H1 (cell line): Measurements from ENCODE around the gene WDR26. TPM values are rescaled to one million over a fixed set of nuclear protein-coding genes. Genes with fewer than 3 reads are reported as not detected.

Experiments
- CTCF ChIA-PET: fragments of 300-600 bp; sonication (Branson Sonifier 250); formaldehyde crosslinking; loops from one replicate; lab custom pipeline; 2021; ENCODE audit not compliant: partially characterized antibody; lab: Charles Lee
- POLR2A ChIA-PET: fragments of 300-600 bp; sonication (Branson Sonifier 250); formaldehyde crosslinking; loops from one replicate; lab custom pipeline; 2021; ENCODE audit warnings: inconsistent platforms; ENCODE audit not compliant: partially characterized antibody; lab: Charles Lee
- DNase-seq, 2 experiments: peaks; one replicate each; pipeline versions ENCODE4 v3.0.0 to v3.0.0-alpha.2; 2010 to 2022; ENCODE audit warnings: low spot score in 2 of 2, low read depth in 1 of 2, mixed read lengths in 1 of 2
- FAIRE-seq: peaks from 2 replicates; lab custom pipeline; 2011; peaks lifted over from hg19 to GRCh38; lab: Jason Lieb, UNC
- H2AFZ ChIP-seq: 2 replicates; pipeline ENCODE4 v1.8.1; 2012; ENCODE audit warnings: low read length, inconsistent platforms
- H2AK5ac ChIP-seq: 2 replicates; pipeline ENCODE4 v1.6.1; 2013; ENCODE audit warnings: low read depth, low read length
- H2BK120ac ChIP-seq: replicated peaks from 2 replicates; pipeline ENCODE3; 2013; ENCODE audit warnings: low read depth, low read length, inconsistent platforms
- H2BK12ac ChIP-seq: 2 replicates; pipeline ENCODE4 v1.6.1; 2013; ENCODE audit warnings: low read depth, low read length
- H2BK15ac ChIP-seq: 2 replicates; pipeline ENCODE4 v1.6.1; 2013; ENCODE audit warnings: low read length
- H2BK20ac ChIP-seq: 2 replicates; pipeline ENCODE4 v1.6.1; 2013; ENCODE audit warnings: low read length
- H2BK5ac ChIP-seq: 2 replicates; pipeline ENCODE4 v1.6.1; 2013; ENCODE audit warnings: low read depth, low read length
- H3K14ac ChIP-seq: 2 replicates; pipeline ENCODE4 v1.6.1; 2013; ENCODE audit warnings: inconsistent platforms; ENCODE audit not compliant: insufficient read length
- H3K18ac ChIP-seq: 2 replicates; pipeline ENCODE4 v1.6.1; 2013; ENCODE audit warnings: low read length; ENCODE audit errors: extremely low read depth
- H3K23ac ChIP-seq: 2 replicates; pipeline ENCODE4 v1.6.1; 2013; ENCODE audit warnings: inconsistent platforms; ENCODE audit not compliant: insufficient read length
- H3K23me2 ChIP-seq: 2 replicates; pipeline ENCODE4 v1.6.1; 2013; ENCODE audit warnings: low read depth, low read length
- H3K27ac ChIP-seq: 2 replicates; pipeline ENCODE4 v1.6.1; 2011; ENCODE audit warnings: low read depth, low read length, inconsistent platforms
- H3K27me3 ChIP-seq, 4 experiments: replicated peaks in 1 of 4; 1 replicate in 1 of 4; 2 replicates in 3 of 4; pipeline versions ENCODE4 v1.6.1 to v1.8.1; 2011 to 2013; ENCODE audit warnings: low read length in 3 of 4, mild to moderate bottlenecking in 3 of 4, inconsistent platforms in 2 of 4, mixed read lengths in 2 of 4, moderate library complexity in 1 of 4; ENCODE audit not compliant: control insufficient read depth in 3 of 4, insufficient read depth in 3 of 4; ENCODE audit errors: extremely low read depth in 1 of 4
- H3K36me3 ChIP-seq, 4 experiments: 2 replicates each; pipeline versions ENCODE4 v1.6.1 to v1.8.1; 2011 to 2013; ENCODE audit warnings: mild to moderate bottlenecking in 4 of 4, low read length in 3 of 4, moderate library complexity in 2 of 4, control low read depth in 1 of 4, inconsistent platforms in 1 of 4; ENCODE audit not compliant: insufficient read depth in 4 of 4, control insufficient read depth in 2 of 4
- H3K4ac ChIP-seq: replicated peaks from 2 replicates; pipeline ENCODE3; 2013; ENCODE audit warnings: low read length, low read depth, mixed read lengths, inconsistent platforms; ENCODE audit not compliant: insufficient read length
- H3K4me1 ChIP-seq, 4 experiments: replicated peaks in 1 of 4; 1 replicate in 1 of 4; 2 replicates in 3 of 4; pipeline versions ENCODE4 v1.6.1 to v1.8.1; 2011 to 2013; ENCODE audit warnings: low read length in 3 of 4, inconsistent platforms in 2 of 4, mixed read lengths in 1 of 4; ENCODE audit not compliant: insufficient read depth in 4 of 4, control insufficient read depth in 3 of 4
- H3K4me2 ChIP-seq, 2 experiments: 2 replicates each; pipeline versions ENCODE4 v1.6.1 to v1.8.1; 2011 to 2013; ENCODE audit warnings: low read depth in 2 of 2, low read length in 2 of 2, control low read depth in 1 of 2, inconsistent platforms in 1 of 2, mild to moderate bottlenecking in 1 of 2; ENCODE audit not compliant: insufficient read depth in 1 of 2
- H3K4me3 ChIP-seq, 4 experiments: fragments of 200-600, 300-600 bp in 1 of 4; sonication (generic), shearing (Covaris generic), sonication (Bioruptor Twin) in 1 of 4; 2 replicates each; pipeline versions ENCODE4 v1.5.1 to v1.8.1; 2011 to 2016; ENCODE audit warnings: low read length in 4 of 4, low read depth in 3 of 4, control low read depth in 2 of 4, inconsistent platforms in 2 of 4, mild to moderate bottlenecking in 2 of 4, mixed read lengths in 1 of 4, moderate library complexity in 1 of 4; ENCODE audit not compliant: insufficient read depth in 2 of 4; ENCODE audit errors: extremely low read depth in 1 of 4
- H3K56ac ChIP-seq: replicated peaks from 2 replicates; pipeline ENCODE3; 2013; ENCODE audit warnings: low read depth, mild to moderate bottlenecking, mixed read lengths, low read length, inconsistent platforms; ENCODE audit not compliant: insufficient read length
- H3K79me1 ChIP-seq: 2 replicates; pipeline ENCODE4 v1.6.1; 2013; ENCODE audit warnings: low read depth, low read length, control low read depth
- H3K79me2 ChIP-seq, 2 experiments: 2 replicates each; pipeline versions ENCODE4 v1.6.1 to v1.8.1; 2012 to 2013; ENCODE audit warnings: low read length in 2 of 2, mild to moderate bottlenecking in 2 of 2, inconsistent platforms in 1 of 2; ENCODE audit not compliant: insufficient read depth in 2 of 2, control insufficient read depth in 1 of 2
- H3K9ac ChIP-seq, 4 experiments: replicated peaks in 1 of 4; 1 replicate in 1 of 4; 2 replicates in 3 of 4; pipeline versions ENCODE4 v1.6.1 to v1.8.1; 2011 to 2013; ENCODE audit warnings: low read depth in 3 of 4, low read length in 3 of 4, control low read depth in 2 of 4, mild to moderate bottlenecking in 2 of 4, moderate library complexity in 2 of 4, inconsistent platforms in 1 of 4; ENCODE audit errors: extremely low read depth in 1 of 4
- H3K9me3 ChIP-seq, 2 experiments: 2 replicates each; pipeline versions ENCODE4 v1.6.1 to v1.8.1; 2012 to 2013; ENCODE audit warnings: mild to moderate bottlenecking in 2 of 2, moderate library complexity in 2 of 2, control low read depth in 1 of 2, inconsistent platforms in 1 of 2, low read depth in 1 of 2, low read length in 1 of 2, mixed read lengths in 1 of 2; ENCODE audit not compliant: insufficient read depth in 2 of 2
- H4K20me1 ChIP-seq, 2 experiments: replicated peaks in 1 of 2; 2 replicates each; pipeline versions ENCODE3 to v1.8.1; 2011 to 2013; ENCODE audit warnings: inconsistent platforms in 2 of 2, low read length in 2 of 2, mild to moderate bottlenecking in 1 of 2; ENCODE audit not compliant: insufficient read depth in 2 of 2, control insufficient read depth in 1 of 2
- H4K5ac ChIP-seq: 2 replicates; pipeline ENCODE4 v1.6.1; 2013; ENCODE audit warnings: low read length, low read depth, mixed read lengths, inconsistent platforms; ENCODE audit not compliant: insufficient read length
- H4K8ac ChIP-seq: 2 replicates; pipeline ENCODE4 v1.8.0; 2013; ENCODE audit warnings: mild to moderate bottlenecking, moderate library complexity, low read length, inconsistent platforms; ENCODE audit not compliant: insufficient read depth; ENCODE audit errors: extremely low read depth
- H4K91ac ChIP-seq: replicated peaks from 2 replicates; pipeline ENCODE3; 2013; ENCODE audit warnings: low read length, mixed read lengths, inconsistent platforms; ENCODE audit not compliant: insufficient read length
- ASH2L ChIP-seq: fragments of 200-600, 300-600 bp; sonication (generic); IDR thresholded peaks from one replicate; pipeline ENCODE4 v1.7.1; 2017; ENCODE audit warnings: low read length
- CHD2 ChIP-seq: IDR thresholded peaks from 2 replicates; pipeline ENCODE4 v1.6.1; 2012; ENCODE audit warnings: low read length, improper control_type of control experiment
- GABPA ChIP-seq: IDR thresholded peaks from 2 replicates; pipeline ENCODE4 v1.6.1; 2011; ENCODE audit warnings: mild to moderate bottlenecking, low read length, moderate library complexity, borderline replicate concordance; ENCODE audit not compliant: insufficient read depth
- HDAC6 ChIP-seq: IDR thresholded peaks from one replicate; pipeline ENCODE4 v1.7.1; 2012; ENCODE audit warnings: low read depth, mild to moderate bottlenecking, inconsistent platforms, low read length, moderate library complexity
- RBBP5 ChIP-seq: IDR thresholded peaks from 2 replicates; pipeline ENCODE4 v1.7.1; 2012; ENCODE audit warnings: low read depth, mild to moderate bottlenecking, inconsistent platforms, low read length, moderate library complexity, borderline replicate concordance
- SAP30 ChIP-seq: fragments of 300-600 bp; sonication (generic); IDR thresholded peaks from 2 replicates; pipeline ENCODE4 v1.7.1; 2012; ENCODE audit warnings: low read length, moderate library complexity, mild to moderate bottlenecking, inconsistent platforms; ENCODE audit not compliant: insufficient read depth, insufficient replicate concordance
- YY1 ChIP-seq: IDR thresholded peaks from 2 replicates; pipeline ENCODE4 v1.6.1; 2011; ENCODE audit warnings: low read depth, mild to moderate bottlenecking, low read length
- WGBS, 2 experiments: shearing (Covaris generic) in 1 of 2; methylation state at CpG; one replicate each; pipeline versions ENCODE4 v1.1.6 to v1.1.7; 2013 to 2015; ENCODE audit warnings: low lambda C conversion rate in 2 of 2, mixed read lengths in 2 of 2, inconsistent platforms in 1 of 2, low coverage in 1 of 2, missing lambda C conversion rate in 1 of 2; ENCODE audit not compliant: insufficient replicate concordance in 2 of 2, insufficient coverage in 1 of 2, insufficient read length in 1 of 2; ENCODE audit errors: extremely low coverage in 1 of 2, missing lambda C conversion rate in 1 of 2; 5-methylcytosine and 5-hydroxymethylcytosine counted together
- polyA plus RNA-seq, 7 experiments: library from polyadenylated mRNA; depleted of rRNA in 3 of 7; stranded (reverse) in 5 of 7; unstranded in 2 of 7; fragments of >200 nt in 5 of 7; fragments of 200-250 nt in 2 of 7; gene quantifications; 1 replicate in 5 of 7; 2 replicates in 1 of 7; 4 replicates in 1 of 7; pipeline versions ENCODE4 v1.2.1 to v1.2.3, GENCODE V29; 2011 to 2013; ENCODE audit warnings: missing spikeins in 2 of 7, mixed read lengths in 2 of 7
- total RNA-seq: library from RNA; stranded (reverse); fragmentation: NEBNext Ultra II Directional; extraction: Animal tissue kit (Norgen Biotek cat#: 25700); gene quantifications from 2 replicates; pipeline ENCODE4 v1.2.1, GENCODE V29; 2021

Gene WDR26
- total and polyA plus RNA-seq, 2 of the 8 experiments (the other 6 are each of a cell fraction or from before 2014, with no cell fraction given) = 18.0 to 72.5 TPM

GRCh38 chr1:224381880-224382548 is 52.6 kb downstream of the WDR26 start:
- ChIA-PET CTCF (no interaction called here), POLR2A (interaction anchor here (0.7 to 1.2 kb wide), 5 partner anchors 8 to 97 kb away, joined by 3 to 4 read pairs (median 3); no protein-coding TSS in a partner anchor)
- Histone ChIP-seq H4K5ac (no peak overlapping the region), H3K27me3 (no peaks in the 10 kb centered on the region), H3K23ac (no peak overlapping the region), H2BK5ac (no peak overlapping the region), H2BK15ac (no peak overlapping the region), H2BK20ac (no peak overlapping the region), H2BK120ac (no peak overlapping the region), H3K79me2 (no peaks in the 10 kb centered on the region), H3K14ac (no peak overlapping the region), H4K20me1 (no peaks in the 10 kb centered on the region), H3K18ac (no peak overlapping the region), H2AFZ (no peak overlapping the region), H3K4me2 (no peak overlapping the region), H3K4me3 (no peak overlapping the region), H3K9me3 (no peaks in the 10 kb centered on the region), H3K27ac (no peak overlapping the region; the same call in 1 of the 2 replicates), H3K36me3 (peaks cover 2 to 45% (median 11%) of the 10 kb centered on the region in 4 experiments), H3K4ac (no peak overlapping the region), H4K91ac (no peak overlapping the region), H2AK5ac (no peak overlapping the region), H3K79me1 (no peaks in the 10 kb centered on the region), H4K8ac (no peak overlapping the region), H3K23me2 (no peaks in the 10 kb centered on the region), H3K4me1 (no peaks in the 10 kb centered on the region), H3K9ac (no peak overlapping the region), H3K56ac (no peak overlapping the region), H2BK12ac (no peak overlapping the region)
- DNase-seq (no peak), FAIRE-seq (no peak)
- 99% methylated on average over 4 of the region's 4 CpGs; no CpG with 5 or more reads in 1 of the 2 experiments for WGBS, 2 experiments
- no peak for TF ChIP-seq RBBP5
- no peak for TF ChIP-seq YY1
- TF ChIP-seq HDAC6 = no peak
- no peak for TF ChIP-seq GABPA
- TF ChIP-seq ASH2L = no peak
- no peak for TF ChIP-seq SAP30
- TF ChIP-seq CHD2 = no peak
